Activated CD4-positive, alpha-beta T cell treated with anti-CD3 and anti-CD28 coated beads, Interleukin-2, amount 50 U/mL, for 16 hours (primary cell): ENCODE results near the gene TP63.

Source experiments
- DNase-seq: peaks from one replicate; pipeline ENCODE4 v3.0.0-alpha.2; 2020

Gene TP63

GRCh38 chr3:189685291-189685690 is 54.1 kb downstream of the TP63 start:
- DNase-seq = no peak

- no peak for DNase-seq
Observed at GRCh38 chr3:189685860-189686259, 54.7 kb downstream of the TP63 start.

- DNase-seq = no peak
Observed at GRCh38 chr3:189687475-189687874, 56.3 kb downstream of the TP63 start.

- DNase-seq = no peak
Observed at GRCh38 chr3:189688262-189688661, 57.1 kb downstream of the TP63 start.

GRCh38 chr3:189689625-189690024 is 58.4 kb downstream of the TP63 start:
- no peak for DNase-seq

GRCh38 chr3:189690237-189690636 is 59.0 kb downstream of the TP63 start:
- no peak for DNase-seq

GRCh38 chr3:189690672-189691071 is 59.5 kb downstream of the TP63 start:
- DNase-seq = no peak

GRCh38 chr3:189695400-189695799 is 64.2 kb downstream of the TP63 start:
- no peak for DNase-seq

GRCh38 chr3:189698811-189699210 is 67.6 kb downstream of the TP63 start:
- no peak for DNase-seq

GRCh38 chr3:189699885-189700284 is 68.7 kb downstream of the TP63 start:
- no peak for DNase-seq

- no peak for DNase-seq
Observed at GRCh38 chr3:189702066-189702646, 71.0 kb downstream of the TP63 start.

- DNase-seq = no peak
Observed at GRCh38 chr3:189703865-189704264, 72.7 kb downstream of the TP63 start.

- DNase-seq = no peak
Observed at GRCh38 chr3:189708375-189708774, 77.2 kb downstream of the TP63 start.

GRCh38 chr3:189710620-189711402 is 79.6 kb downstream of the TP63 start:
- peak; percentile 32 for DNase-seq

GRCh38 chr3:189712906-189713483 is 81.8 kb downstream of the TP63 start:
- no peak for DNase-seq

GRCh38 chr3:189714991-189715961 is 84.1 kb downstream of the TP63 start:
- DNase-seq = peak; percentile 11

GRCh38 chr3:189718215-189718614 is 87.0 kb downstream of the TP63 start:
- no peak for DNase-seq

GRCh38 chr3:189720736-189721417 is 89.7 kb downstream of the TP63 start:
- no peak for DNase-seq

GRCh38 chr3:189721873-189722665 is 90.9 kb downstream of the TP63 start:
- no peak for DNase-seq

- no peak for DNase-seq
Observed at GRCh38 chr3:189724356-189724755, 93.2 kb downstream of the TP63 start.

GRCh38 chr3:189726277-189726676 is 95.1 kb downstream of the TP63 start:
- peak; percentile 30 for DNase-seq

- no peak for DNase-seq
Observed at GRCh38 chr3:189727158-189727557, 96.0 kb downstream of the TP63 start.
